CD4-positive, alpha-beta T cell (primary cell): ENCODE measurements around the gene TMEM120A. TPM values are rescaled to one million over a fixed set of nuclear protein-coding genes. Genes with fewer than 3 reads are reported as not detected.
A peak's percentile ranks its signal among the peaks of the same experiment; 100 is the strongest.
"Not testable (repeated sequence)": the region's sequence is repeated elsewhere in the genome, so short reads cannot be mapped to it uniquely, and the experiment has no call there.

ENCODE experiments used
- ATAC-seq: fragments of 200-7000 bp; cut with Tn5 transposase; one replicate; pipeline ENCODE4 v1.10.0; 2022; ENCODE audit warnings: mild to moderate bottlenecking; ENCODE audit not compliant: poor library complexity
- CTCF ChIA-PET: fragments of 350-600 bp; sonication (Branson Sonifier 250); formaldehyde crosslinking; loops from one replicate; lab custom pipeline; 2021; ENCODE audit warnings: antibody characterized with exemption, inconsistent platforms; lab: Charles Lee
- POLR2A ChIA-PET: fragments of 350-600 bp; sonication (Branson Sonifier 250); formaldehyde crosslinking; loops from one replicate; lab custom pipeline; 2021; ENCODE audit warnings: antibody characterized with exemption, inconsistent platforms; lab: Charles Lee
- DNase-seq, 14 experiments: peaks; one replicate each; pipeline ENCODE4 v3.0.0-alpha.2; 2013 to 2020; ENCODE audit warnings: mixed read lengths in 2 of 14
- H3K27ac ChIP-seq, 2 donors: one replicate each; pipeline versions ENCODE4 v1.5.1 to v1.7.0; 2013; ENCODE audit warnings: low read length in 2 of 2, low read depth in 1 of 2, mild to moderate bottlenecking in 1 of 2
- H3K27me3 ChIP-seq, 2 experiments: 1 replicate in 1 of 2; 2 replicates in 1 of 2; pipeline versions ENCODE4 v1.6.1 to v1.7.0; 2013; ENCODE audit warnings: low read length in 2 of 2, control low read depth in 1 of 2, mild to moderate bottlenecking in 1 of 2, moderate library complexity in 1 of 2; ENCODE audit not compliant: insufficient read depth in 2 of 2, control insufficient read depth in 1 of 2
- H3K36me3 ChIP-seq: one replicate; pipeline ENCODE4 v1.6.1; 2013; ENCODE audit warnings: low read length, control low read depth; ENCODE audit not compliant: insufficient read depth
- H3K4me1 ChIP-seq: one replicate; pipeline ENCODE4 v1.6.1; 2013; ENCODE audit warnings: low read length, control low read depth; ENCODE audit not compliant: insufficient read depth
- H3K4me3 ChIP-seq: one replicate; pipeline ENCODE4 v1.5.1; 2013; ENCODE audit warnings: mild to moderate bottlenecking, low read length, moderate library complexity
- H3K9me3 ChIP-seq, 2 experiments: 1 replicate in 1 of 2; 2 replicates in 1 of 2; pipeline versions ENCODE4 v1.6.1 to v1.7.0; 2013; ENCODE audit warnings: low read length in 2 of 2, mild to moderate bottlenecking in 2 of 2, control low read depth in 1 of 2, moderate library complexity in 1 of 2; ENCODE audit not compliant: control insufficient read depth in 1 of 2, insufficient read depth in 1 of 2
- H3K27ac Mint-ChIP-seq: one replicate; pipeline ENCODE4 v1.8.0; 2020; ENCODE audit warnings: mixed read lengths
- H3K27me3 Mint-ChIP-seq: one replicate; pipeline ENCODE4 v1.8.0; 2021; ENCODE audit warnings: mixed read lengths
- H3K36me3 Mint-ChIP-seq: one replicate; pipeline ENCODE4 v1.8.0; 2021; ENCODE audit warnings: low read depth, mixed read lengths
- H3K4me1 Mint-ChIP-seq: one replicate; pipeline ENCODE4 v1.8.0; 2021; ENCODE audit warnings: low read depth, mixed read lengths
- H3K4me3 Mint-ChIP-seq: one replicate; pipeline ENCODE4 v1.8.0; 2020; ENCODE audit warnings: mild to moderate bottlenecking, mixed read lengths
- H3K9me3 Mint-ChIP-seq: one replicate; pipeline ENCODE4 v1.8.0; 2020; ENCODE audit warnings: mixed read lengths
- CTCF ChIP-seq: fragments of 200-600 bp; IDR thresholded peaks from one replicate; pipeline ENCODE4 v1.8.0; 2022; ENCODE audit warnings: antibody characterized with exemption, mild to moderate bottlenecking
- intact Hi-C, 2 experiments: fragments of 100-400 bp; cut with DNase I in 1 of 2; cut with micrococcal nuclease in 1 of 2; formaldehyde crosslinking; loops; one replicate each; pipeline versions ENCODE4 v1.15.1 to v1.9.0; 2023 to 2025; cut with DNase I, micrococcal nuclease
- total RNA-seq, 174 experiments: library from RNA in 2 of 174; stranded (reverse) in 2 of 174; gene quantifications; one replicate each; pipeline ENCODE4 v1.2.3 and lab custom pipeline; 2021 to 2026

The TMEM120A gene
- total RNA-seq, 2 experiments from 2014 or later = 10.0 to 10.8 TPM

- intact Hi-C loops = loop anchor here in 1 of 2 experiments (10.0 kb wide), 1 partner anchor 497 kb away; no protein-coding TSS in a partner anchor
- Histone ChIP-seq H3K4me3 (no peak overlapping the region), H3K27me3 (no peaks in the 10 kb centered on the region), H3K9me3 (no peaks in the 10 kb centered on the region), H3K4me1 (peaks cover 11% of the 10 kb centered on the region), H3K27ac (no peak overlapping the region), H3K36me3 (peaks cover 19% of the 10 kb centered on the region)
- ATAC-seq (no peak), DNase-seq (no peak)
- peaks cover 68% of the 10 kb centered on the region for H3K36me3 Mint-ChIP-seq
- POLR2A ChIA-PET = no interaction called here
- H3K27me3 Mint-ChIP-seq = no peaks in the 10 kb centered on the region
- H3K4me3 Mint-ChIP-seq = no peak overlapping the region
- TF ChIP-seq CTCF = no peak
- no peaks in the 10 kb centered on the region for H3K9me3 Mint-ChIP-seq
- CTCF ChIA-PET = no interaction called here
- no peak overlapping the region for H3K27ac Mint-ChIP-seq
- peaks cover 6% of the 10 kb centered on the region for H3K4me1 Mint-ChIP-seq
Measured at GRCh38 chr7:76022026-76022780, 27.8 kb upstream of the TMEM120A start.

DNA sequence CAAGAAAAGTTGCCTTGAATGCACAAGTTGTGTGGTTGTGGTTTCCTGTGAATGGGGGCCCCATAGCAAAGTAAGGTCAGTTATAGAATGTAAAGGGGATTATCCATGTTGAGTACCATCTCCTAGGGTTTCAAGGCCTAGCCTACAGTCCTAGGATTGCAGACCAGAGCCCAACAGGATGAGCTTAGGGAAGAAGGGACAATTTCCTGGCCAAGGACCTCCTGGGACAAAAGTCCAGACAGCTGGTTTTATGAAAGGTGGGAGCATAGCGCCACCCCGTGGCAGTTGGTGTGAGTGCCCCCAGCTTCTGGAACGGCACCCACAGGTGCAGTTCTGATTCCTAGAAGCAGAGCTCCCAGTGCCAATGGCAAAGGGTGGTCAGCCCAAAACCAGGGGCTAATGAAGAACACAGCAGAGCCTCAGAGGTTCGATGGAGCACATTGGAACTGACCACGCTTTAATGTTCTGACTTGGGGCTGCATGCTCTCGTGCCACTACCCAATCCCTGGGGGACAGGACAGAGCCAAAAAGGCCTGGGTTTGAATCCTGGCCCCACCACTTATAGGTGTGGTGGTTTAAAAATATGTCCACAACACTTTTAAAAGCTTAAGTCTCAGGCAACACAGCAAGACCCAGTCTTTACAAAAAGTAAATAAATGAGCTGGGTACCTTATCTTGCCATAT is 25.8 kb upstream of the TMEM120A start:
- Mint-ChIP-seq H3K9me3 (no peaks in the 10 kb centered on the region), H3K4me3 (no peak overlapping the region), H3K36me3 (peaks cover 65% of the 10 kb centered on the region), H3K27me3 (no peaks in the 10 kb centered on the region), H3K27ac (no peak overlapping the region), H3K4me1 (peaks cover 6% of the 10 kb centered on the region)
- POLR2A ChIA-PET = interaction anchor here (0.7 to 1.6 kb wide), 6 partner anchors 11 to 258 kb away, joined by 3 to 10 read pairs (median 3); partner anchors contain the start of gene POR
- CTCF ChIA-PET = interaction anchor here (0.6 to 2.7 kb wide), 17 partner anchors 10 to 280 kb away, joined by 3 to 28 read pairs (median 3); partner anchors contain the start of genes POR and RHBDD2
- no peaks in the 10 kb centered on the region for H3K27me3 ChIP-seq
- no peak overlapping the region for H3K27ac ChIP-seq
- peaks cover 17% of the 10 kb centered on the region for H3K36me3 ChIP-seq
- H3K4me1 ChIP-seq = peaks cover 11% of the 10 kb centered on the region
- peak; percentile 64 for ATAC-seq
- peak; percentile 42 to 86 (median 66) for DNase-seq
- peak; percentile 88 for TF ChIP-seq CTCF
- H3K4me3 ChIP-seq = no peak overlapping the region
- intact Hi-C loops = loop anchor here (1.0 to 10.0 kb wide), 2 partner anchors 154 to 495 kb away; no protein-coding TSS in a partner anchor
- no peaks in the 10 kb centered on the region for H3K9me3 ChIP-seq

DNA sequence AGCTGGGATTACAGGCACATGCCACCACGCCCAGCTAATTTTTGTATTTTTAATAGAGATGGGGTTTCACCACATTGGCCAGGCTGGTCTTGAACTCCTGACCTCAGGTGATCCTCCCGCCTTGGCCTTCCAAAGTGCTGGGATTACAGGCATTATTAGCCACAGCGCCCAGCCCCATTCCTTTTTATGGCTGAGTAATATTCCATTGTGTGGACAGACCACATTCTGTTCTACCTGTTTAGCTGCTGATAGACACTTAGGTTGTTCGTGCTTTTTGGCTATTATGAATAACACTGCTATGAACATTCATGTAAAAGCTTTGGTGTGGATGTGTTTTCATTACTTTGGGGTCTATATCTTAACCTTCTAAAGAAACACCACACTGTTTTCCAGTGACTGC is 24.1 kb upstream of the TMEM120A start:
- H3K4me3 Mint-ChIP-seq, H3K9me3 ChIP-seq, H3K27ac Mint-ChIP-seq, ATAC-seq, H3K4me1 Mint-ChIP-seq, intact Hi-C loops, H3K9me3 Mint-ChIP-seq, POLR2A ChIA-PET, DNase-seq, H3K27ac ChIP-seq, H3K4me3 ChIP-seq, H3K27me3 Mint-ChIP-seq, H3K27me3 ChIP-seq: not testable (repeated sequence)
- H3K36me3 ChIP-seq = peaks cover 13% of the 10 kb centered on the region
- peaks cover 61% of the 10 kb centered on the region for H3K36me3 Mint-ChIP-seq
- CTCF ChIA-PET = interaction anchor here (1.1 kb wide), 1 partner anchor 152 kb away, joined by 3 read pairs; no protein-coding TSS in a partner anchor
- peaks cover 11% of the 10 kb centered on the region for H3K4me1 ChIP-seq
